Right renal pelvis (tissue), 4 donors: ENCODE measurements around the gene ABCD1. TPM values are rescaled to one million over a fixed set of nuclear protein-coding genes. Genes with fewer than 3 reads are reported as not detected.
A peak's percentile ranks its signal among the peaks of the same experiment; 100 is the strongest.
"Not testable (repeated sequence)": the region's sequence is repeated elsewhere in the genome, so short reads cannot be mapped to it uniquely, and the experiment has no call there.

Experiments used
- DNase-seq, 4 donors: peaks; one replicate each; pipeline ENCODE4 v3.0.0-alpha.2; 2013; ENCODE audit warnings: low read depth in 4 of 4, low spot score in 3 of 4, missing footprints in 1 of 4
- polyA plus RNA-seq, 4 donors: library from polyadenylated mRNA; unstranded; fragments of 120-200 nt; gene quantifications; one replicate each; pipeline ENCODE4 v1.2.1, GENCODE V29; 2013; ENCODE audit not compliant: insufficient read length in 4 of 4

Gene ABCD1
- polyA plus RNA-seq = 1 to 10 TPM; 6.3 to 8.9 (median 7.1) TPM

GRCh38 chrX:153724252-153725038, at the start of gene ABCD1, which contains the start of gene BCAP31:
ABCD1 (plus strand) TSS chrX:153724856; CDS start chrX:153725267, 411 bp downstream.
BCAP31 (minus strand) TSS chrX:153724387; CDS start chrX:153723244, 1,143 bp downstream.
- DNase-seq = peak; percentile 68 to 74 (median 70)

- DNase-seq = no peak
Observed at GRCh38 chrX:153681175-153681574, 43.5 kb upstream of the ABCD1 start.

GRCh38 chrX:153683486-153683885, 41.2 kb upstream of the ABCD1 start:
- not testable (repeated sequence) for DNase-seq

GRCh38 chrX:153684467-153685155, 40.0 kb upstream of the ABCD1 start:
- no peak for DNase-seq

GRCh38 chrX:153685156-153685536, 39.5 kb upstream of the ABCD1 start:
- DNase-seq = no peak

GRCh38 chrX:153685751-153686696, 38.6 kb upstream of the ABCD1 start:
- DNase-seq = no peak

- no peak for DNase-seq
Observed at GRCh38 chrX:153686711-153687110, 37.9 kb upstream of the ABCD1 start.

GRCh38 chrX:153687121-153688039, 37.3 kb upstream of the ABCD1 start, which contains the start of gene SLC6A8:
SLC6A8 (plus strand) TSS chrX:153687926; CDS start chrX:153688575, 649 bp downstream.
- no peak for DNase-seq

- DNase-seq = no peak
Observed at GRCh38 chrX:153688071-153688470, 36.6 kb upstream of the ABCD1 start.

- DNase-seq = no peak
Observed at GRCh38 chrX:153688506-153688905, 36.1 kb upstream of the ABCD1 start.

- no peak for DNase-seq
Observed at GRCh38 chrX:153688911-153689590, 35.6 kb upstream of the ABCD1 start.

- DNase-seq = no peak
Observed at GRCh38 chrX:153689654-153690465, 34.8 kb upstream of the ABCD1 start.

GRCh38 chrX:153690466-153690865, 34.2 kb upstream of the ABCD1 start:
- DNase-seq = no peak

GRCh38 chrX:153691032-153691827, 33.4 kb upstream of the ABCD1 start:
- DNase-seq = not testable (repeated sequence)

GRCh38 chrX:153692003-153692402, 32.7 kb upstream of the ABCD1 start:
- no peak for DNase-seq

- no peak for DNase-seq
Observed at GRCh38 chrX:153692611-153693156, 32.0 kb upstream of the ABCD1 start.
